Measurements from ENCODE around the gene PAPPA. TPM values are rescaled to one million over a fixed set of nuclear protein-coding genes. Genes with fewer than 3 reads are reported as not detected.

PAPPA gene
- total RNA-seq, 2 experiments from 2014 or later, result not detected

GRCh38 chr9:116391306-116391900 lies 237.8 kb downstream of the PAPPA start:
- Histone ChIP-seq H3K79me2 (ENCODE audit: insufficient read depth, low read depth, low read length) (no peaks in the 10 kb centered on the region), H3K9me2 (ENCODE audit: insufficient read depth, low read length) (no peaks in the 10 kb centered on the region), H3K27ac (ENCODE audit: low read depth, low read length, poor library complexity, severe bottlenecking) (no peak overlapping the region), H3K4me2 (ENCODE audit: low read length) (no peak overlapping the region), H3K36me3 (ENCODE audit: insufficient read depth, low read length) (no peaks in the 10 kb centered on the region), H2AFZ (ENCODE audit: low read length) (no peak overlapping the region), H3K9me3 (ENCODE audit: low read length) (no peaks in the 10 kb centered on the region), H4K20me1 (ENCODE audit: insufficient read depth, low read length) (no peaks in the 10 kb centered on the region), H3K4me1 (ENCODE audit: insufficient read depth, low read length, poor library complexity, severe bottlenecking) (no peaks in the 10 kb centered on the region), H3K4me3 (ENCODE audit: low read depth, low read length, poor library complexity, severe bottlenecking) (no peak overlapping the region)
- CTCF ChIA-PET (ENCODE audit: unreplicated experiment), result no interaction called here
- BruUV-seq (replicated peaks), result no TSS peak
- POLR2A ChIA-PET, result no interaction called here
- DNase-seq (ENCODE audit: low spot score), result no peak
- intact Hi-C loops (cut with micrococcal nuclease; ENCODE audit: unreplicated experiment), result no loop called here
- no peak for TF ChIP-seq EZH2phosphoT487 (IDR thresholded peaks at IDR 0.05; ENCODE audit: borderline replicate concordance, low read depth, low read length)

DNA sequence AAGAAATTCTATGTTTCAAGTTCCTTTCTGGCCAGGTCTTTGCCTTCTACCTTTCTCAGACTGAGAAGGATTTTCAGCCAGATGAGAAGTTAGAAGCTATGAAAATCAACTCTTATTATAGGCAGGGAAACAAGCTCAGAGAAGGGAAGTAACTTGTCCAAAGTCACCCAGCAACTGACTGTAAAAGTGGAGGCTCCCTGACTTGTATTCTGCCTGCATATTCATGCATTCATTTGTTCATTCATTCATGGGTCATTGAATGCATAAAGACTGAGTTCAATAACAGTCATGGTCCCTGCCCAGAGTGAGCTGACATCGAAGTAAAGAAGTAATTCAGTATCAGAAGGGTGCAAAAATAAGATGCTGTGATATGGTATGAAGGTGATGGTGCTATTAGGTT lies 239.6 kb downstream of the PAPPA start:
- TF ChIP-seq EZH2phosphoT487 (IDR thresholded peaks at IDR 0.05; ENCODE audit: borderline replicate concordance, low read depth, low read length) (no peak), CTCF (conservative IDR thresholded peaks at IDR 0.05; ENCODE audit: low read length) (no peak)
- intact Hi-C loops (cut with micrococcal nuclease; ENCODE audit: unreplicated experiment), result no loop called here
- no peaks in the 10 kb centered on the region for H4K20me1 ChIP-seq (ENCODE audit: insufficient read depth, low read length)
- no peaks in the 10 kb centered on the region for H3K4me1 ChIP-seq (ENCODE audit: insufficient read depth, low read length, poor library complexity, severe bottlenecking)
- no peak overlapping the region for H3K4me3 ChIP-seq (ENCODE audit: low read depth, low read length, poor library complexity, severe bottlenecking)
- no peak overlapping the region for H2AFZ ChIP-seq (ENCODE audit: low read length)
- H3K79me2 ChIP-seq (ENCODE audit: insufficient read depth, low read depth, low read length), result no peaks in the 10 kb centered on the region
- BruUV-seq (replicated peaks), result no TSS peak
- DNase-seq (ENCODE audit: low spot score), result no peak
- no peaks in the 10 kb centered on the region for H3K36me3 ChIP-seq (ENCODE audit: insufficient read depth, low read length)
- H3K4me2 ChIP-seq (ENCODE audit: low read length), result no peak overlapping the region
- H3K27ac ChIP-seq (ENCODE audit: low read depth, low read length, poor library complexity, severe bottlenecking), result no peak overlapping the region
- ChIA-PET POLR2A (interaction anchor here (0.8 kb wide), 1 partner anchor 9 kb away, joined by 4 read pairs; no protein-coding TSS in a partner anchor), CTCF (ENCODE audit: unreplicated experiment) (no interaction called here)
- H3K9me2 ChIP-seq (ENCODE audit: insufficient read depth, low read length), result no peaks in the 10 kb centered on the region
- no peaks in the 10 kb centered on the region for H3K9me3 ChIP-seq (ENCODE audit: low read length)

DNA sequence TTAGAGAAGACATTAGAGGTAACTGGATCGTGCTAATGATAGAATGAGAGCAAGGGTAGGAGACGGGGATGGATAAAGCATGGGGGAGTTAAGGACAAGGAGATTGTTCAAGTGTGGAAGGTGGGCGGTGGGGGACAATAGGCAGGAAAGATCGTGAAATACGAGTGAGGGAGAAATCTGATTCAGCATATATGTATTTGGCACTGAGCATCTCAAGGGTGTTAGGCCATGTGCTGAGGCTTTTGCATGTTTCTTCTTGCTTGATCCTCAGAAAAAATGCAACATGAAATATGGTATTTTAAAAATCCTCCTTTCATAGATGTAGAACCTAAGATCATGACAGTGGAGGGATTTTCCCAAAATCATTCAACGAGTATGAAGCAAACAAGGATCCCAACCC lies 240.5 kb downstream of the PAPPA start:
- Histone ChIP-seq H3K36me3 (ENCODE audit: insufficient read depth, low read length) (no peaks in the 10 kb centered on the region), H3K4me1 (ENCODE audit: insufficient read depth, low read length, poor library complexity, severe bottlenecking) (no peaks in the 10 kb centered on the region), H3K4me2 (ENCODE audit: low read length) (no peak overlapping the region), H4K20me1 (ENCODE audit: insufficient read depth, low read length) (no peaks in the 10 kb centered on the region), H3K9me2 (ENCODE audit: insufficient read depth, low read length) (no peaks in the 10 kb centered on the region), H2AFZ (ENCODE audit: low read length) (no peak overlapping the region), H3K79me2 (ENCODE audit: insufficient read depth, low read depth, low read length) (no peaks in the 10 kb centered on the region), H3K4me3 (ENCODE audit: low read depth, low read length, poor library complexity, severe bottlenecking) (no peak overlapping the region), H3K27ac (ENCODE audit: low read depth, low read length, poor library complexity, severe bottlenecking) (no peak overlapping the region), H3K9me3 (ENCODE audit: low read length) (no peaks in the 10 kb centered on the region)
- no TSS peak for BruUV-seq (replicated peaks)
- intact Hi-C loops (cut with micrococcal nuclease; ENCODE audit: unreplicated experiment), result no loop called here
- POLR2A ChIA-PET, result no interaction called here
- CTCF ChIA-PET (ENCODE audit: unreplicated experiment), result no interaction called here
- DNase-seq (ENCODE audit: low spot score), result no peak
- TF ChIP-seq CTCF (conservative IDR thresholded peaks at IDR 0.05; ENCODE audit: low read length), result no peak
- TF ChIP-seq EZH2phosphoT487 (IDR thresholded peaks at IDR 0.05; ENCODE audit: borderline replicate concordance, low read depth, low read length), result no peak
